SU-DHL-6 (cell line): ENCODE results near the gene LINGO1.

Experiments
- EZH2phosphoT487 ChIP-seq: fragments of 200-600 bp; sonication (generic), shearing (Covaris generic); conservative IDR thresholded peaks from 2 replicates; pipeline ENCODE4 v1.6.1; 2018; ENCODE audit warnings: mild to moderate bottlenecking, antibody characterized with exemption, low read length, moderate library complexity, mixed read lengths
- TF ChIP-seq, protein P1 (sequence below): fragments of 200-600 bp; sonication (generic); IDR thresholded peaks from one replicate; pipeline ENCODE4 v1.5.1; 2017; ENCODE audit warnings: antibody characterized with exemption, mild to moderate bottlenecking, low read length, moderate library complexity; ENCODE audit not compliant: insufficient read depth, poor library complexity, severe bottlenecking

DNA sequence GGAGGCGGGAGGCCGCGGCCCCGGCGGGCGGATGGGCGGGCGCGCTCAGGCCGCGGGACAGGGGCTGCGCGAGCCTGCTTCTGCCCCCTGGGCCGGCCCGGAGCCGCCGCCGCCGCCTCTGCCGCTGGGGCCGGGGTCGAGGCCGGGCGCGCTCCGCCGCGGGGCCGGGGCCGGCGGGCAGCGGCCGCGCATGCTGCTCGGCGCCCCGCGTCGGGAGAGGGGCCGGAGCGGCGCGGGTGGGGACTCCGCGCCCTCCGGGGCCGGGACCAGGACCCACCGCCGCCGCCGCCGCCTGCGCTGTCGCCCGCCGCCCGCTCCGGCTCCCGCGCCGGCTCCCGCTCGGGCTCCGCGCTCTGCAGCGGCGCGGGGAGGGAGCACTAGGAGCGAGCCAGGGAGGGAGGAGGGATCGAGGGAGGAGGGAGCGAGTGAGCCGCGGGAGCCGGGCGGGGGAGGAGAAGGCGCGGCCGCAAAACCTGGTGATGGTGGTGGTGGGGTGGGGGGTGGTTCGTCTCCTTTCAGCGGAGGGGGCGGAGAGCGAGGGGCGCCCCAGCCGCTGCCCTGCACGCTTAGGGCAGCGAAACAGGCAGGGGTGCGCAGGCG lies at the start of gene LINGO1:
- TF ChIP-seq, protein P1, sequence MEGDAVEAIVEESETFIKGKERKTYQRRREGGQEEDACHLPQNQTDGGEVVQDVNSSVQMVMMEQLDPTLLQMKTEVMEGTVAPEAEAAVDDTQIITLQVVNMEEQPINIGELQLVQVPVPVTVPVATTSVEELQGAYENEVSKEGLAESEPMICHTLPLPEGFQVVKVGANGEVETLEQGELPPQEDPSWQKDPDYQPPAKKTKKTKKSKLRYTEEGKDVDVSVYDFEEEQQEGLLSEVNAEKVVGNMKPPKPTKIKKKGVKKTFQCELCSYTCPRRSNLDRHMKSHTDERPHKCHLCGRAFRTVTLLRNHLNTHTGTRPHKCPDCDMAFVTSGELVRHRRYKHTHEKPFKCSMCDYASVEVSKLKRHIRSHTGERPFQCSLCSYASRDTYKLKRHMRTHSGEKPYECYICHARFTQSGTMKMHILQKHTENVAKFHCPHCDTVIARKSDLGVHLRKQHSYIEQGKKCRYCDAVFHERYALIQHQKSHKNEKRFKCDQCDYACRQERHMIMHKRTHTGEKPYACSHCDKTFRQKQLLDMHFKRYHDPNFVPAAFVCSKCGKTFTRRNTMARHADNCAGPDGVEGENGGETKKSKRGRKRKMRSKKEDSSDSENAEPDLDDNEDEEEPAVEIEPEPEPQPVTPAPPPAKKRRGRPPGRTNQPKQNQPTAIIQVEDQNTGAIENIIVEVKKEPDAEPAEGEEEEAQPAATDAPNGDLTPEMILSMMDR: no peak
- no peak for TF ChIP-seq EZH2phosphoT487
